DMS153 treated with DMSO at 0.1 percent for 48 hours (cell line): ENCODE measurements around the gene ZBP1.

ENCODE experiments used
- DNase-seq: peaks from one replicate; lab custom pipeline; 2025; ENCODE audit not compliant: unreplicated experiment; lab: John Stamatoyannopoulos, UW

Gene ZBP1

DNA sequence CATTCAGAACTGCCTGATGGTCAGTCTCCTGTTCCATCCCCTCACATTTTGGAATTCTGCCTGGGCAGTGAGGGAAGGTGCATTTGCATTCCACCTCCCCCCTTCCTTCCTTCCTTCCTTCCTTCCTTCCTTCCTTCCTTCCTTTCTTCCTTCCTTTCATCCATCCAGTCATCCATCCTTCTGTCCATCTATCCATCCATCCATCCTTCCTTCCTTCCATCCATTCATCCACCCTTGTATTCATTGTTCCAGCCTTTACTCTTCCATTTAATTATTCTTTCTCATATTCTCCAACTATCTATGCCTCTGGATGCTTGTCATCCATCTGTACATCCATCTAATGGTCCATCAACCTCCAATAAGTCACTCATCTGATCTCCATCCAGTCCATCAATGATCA lies 45.3 kb downstream of the ZBP1 start:
- no peak for DNase-seq

DNA sequence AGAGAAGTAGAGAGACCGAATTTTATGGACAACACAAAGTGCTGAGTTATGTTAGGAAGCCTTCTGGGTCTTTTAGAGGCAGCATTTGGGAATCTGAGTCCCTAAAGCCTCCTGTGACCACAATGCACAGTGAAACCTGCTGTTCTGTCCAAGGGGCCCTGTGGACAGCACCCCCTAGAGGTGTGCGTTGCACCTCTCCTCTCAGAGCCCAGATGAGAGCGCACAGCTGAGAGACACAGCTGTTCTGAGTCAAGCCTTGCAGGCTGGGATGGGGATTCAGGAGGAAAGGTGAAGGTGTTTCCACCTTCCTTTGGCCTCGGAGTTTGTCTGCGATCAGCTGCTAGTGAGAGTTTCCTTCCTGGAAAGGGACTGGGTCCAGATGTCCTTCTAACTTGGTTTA lies 46.3 kb downstream of the ZBP1 start:
- DNase-seq, result no peak

DNA sequence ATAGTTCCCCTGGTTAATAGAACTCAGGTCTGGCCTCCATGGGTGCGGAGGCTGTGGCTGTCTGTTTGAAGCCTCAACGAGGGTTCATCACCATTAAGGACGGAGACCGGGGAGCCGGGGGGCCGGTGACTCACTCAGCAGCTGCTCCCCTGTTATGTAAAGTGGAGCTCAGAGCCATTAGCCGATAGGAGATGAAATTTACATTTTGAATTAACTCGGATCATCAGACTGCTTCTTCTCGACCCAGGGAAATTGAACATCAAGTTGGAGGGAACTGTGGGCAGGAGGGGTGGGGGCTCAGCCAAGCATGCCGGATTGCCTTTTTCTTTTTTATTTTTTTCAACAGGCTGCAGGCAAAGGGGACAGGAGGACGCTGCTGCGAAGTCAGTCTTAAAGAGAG lies 47.0 kb downstream of the ZBP1 start:
- no peak for DNase-seq

DNA sequence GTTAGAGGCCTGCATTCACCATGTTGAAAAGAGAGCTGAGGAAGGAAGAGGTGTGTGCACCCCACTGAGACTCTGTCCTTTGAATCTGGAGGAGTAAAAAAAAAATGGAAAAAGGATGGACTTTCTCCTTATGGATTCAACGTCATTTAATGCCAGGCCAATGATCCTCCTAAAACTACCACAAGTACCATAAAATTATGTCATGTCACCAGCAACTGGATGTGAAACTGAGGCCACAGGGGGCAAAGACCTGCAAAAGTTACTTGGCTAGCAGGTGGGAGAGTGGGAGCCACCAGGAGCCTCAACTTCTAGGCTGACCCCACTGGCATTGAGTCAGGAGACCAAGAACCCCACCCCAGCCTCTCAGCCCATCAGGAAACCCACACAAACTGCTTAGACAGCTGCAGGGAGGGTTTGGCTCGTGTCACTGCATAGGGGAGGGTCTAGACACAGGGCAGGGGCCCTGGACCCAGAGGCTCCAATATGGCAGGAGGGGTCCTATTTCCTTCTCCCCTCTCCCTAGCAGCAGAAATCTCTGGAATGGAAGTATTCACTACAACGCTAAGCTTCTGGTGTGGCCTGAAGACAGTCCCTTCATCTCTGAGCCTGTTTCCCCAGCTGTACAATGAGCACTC lies 48.3 kb downstream of the ZBP1 start:
- no peak for DNase-seq

- DNase-seq, result no peak
Observed at GRCh38 chr20:57570920-57571319, 49.3 kb downstream of the ZBP1 start.

- peak; percentile 44 for DNase-seq
Observed at GRCh38 chr20:57570145-57570850, 49.9 kb downstream of the ZBP1 start.

GRCh38 chr20:57568960-57569359 lies 51.3 kb downstream of the ZBP1 start:
- DNase-seq, result no peak

DNA sequence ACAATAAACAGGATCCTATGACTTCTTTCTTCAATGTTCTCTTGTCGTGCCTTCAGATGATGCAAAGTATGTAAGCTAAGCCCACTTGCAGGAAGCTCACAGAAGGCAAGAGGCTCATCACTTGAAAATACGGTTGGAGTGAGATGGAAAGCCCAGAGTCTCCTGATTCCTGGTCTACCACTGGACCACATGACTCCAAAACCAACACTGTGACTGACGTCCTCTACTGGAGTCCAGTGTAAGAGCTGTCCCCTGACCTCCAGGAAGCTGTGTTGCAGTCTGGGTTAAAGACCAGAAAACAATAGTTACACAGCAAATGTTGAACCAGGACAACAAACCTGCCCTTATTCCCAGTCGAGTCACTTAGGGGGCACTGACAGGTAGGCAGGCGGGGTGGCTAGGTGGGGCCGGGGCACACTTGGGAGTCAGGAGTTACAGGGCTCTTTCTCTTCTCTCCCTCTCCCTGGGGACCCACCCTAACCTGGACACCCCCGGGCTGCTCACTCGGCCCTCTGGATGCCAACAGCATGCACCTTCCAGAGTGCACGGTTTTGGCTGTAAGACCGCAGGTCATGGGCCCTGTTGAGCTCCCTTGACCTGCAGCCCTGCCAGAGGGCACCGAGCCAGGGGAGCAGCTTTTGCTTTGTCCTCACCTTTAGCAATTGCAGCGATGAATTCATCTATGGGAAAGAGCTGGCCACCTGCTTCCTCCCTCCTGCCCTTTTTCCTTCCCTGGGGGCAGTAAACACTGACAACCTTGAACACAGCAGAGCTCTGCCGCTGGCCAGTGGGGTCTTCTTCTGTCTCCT lies 51.9 kb downstream of the ZBP1 start:
- no peak for DNase-seq

DNA sequence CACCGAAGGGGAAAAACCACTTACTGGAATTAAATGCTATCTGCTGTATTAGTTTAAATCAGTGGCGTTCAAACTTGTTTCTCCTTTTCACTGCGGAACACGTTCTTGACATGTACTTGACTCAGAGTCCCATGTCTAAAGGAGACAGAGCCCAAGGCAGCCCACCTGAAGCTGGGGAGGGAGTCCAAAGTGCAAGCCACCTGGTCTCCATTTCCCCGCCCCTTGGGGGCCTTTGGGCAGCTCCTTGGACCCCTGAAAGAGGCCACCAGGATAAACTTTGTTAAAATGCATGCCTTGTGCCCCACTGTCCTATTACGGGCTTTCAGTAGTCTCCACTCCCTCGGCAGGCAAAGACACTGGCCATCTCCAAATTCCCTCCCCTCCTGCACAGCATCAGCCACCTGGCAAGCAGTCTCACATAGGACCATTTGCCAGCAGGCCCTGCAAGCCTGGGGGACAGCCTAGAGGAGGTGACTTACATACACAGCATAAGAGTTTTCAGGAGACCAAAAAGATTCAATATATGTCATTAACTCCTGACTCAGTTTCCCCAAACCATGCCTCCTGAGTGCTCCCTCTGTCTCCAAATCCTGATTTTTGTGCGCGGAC lies 52.7 kb downstream of the ZBP1 start:
- DNase-seq, result no peak

DNA sequence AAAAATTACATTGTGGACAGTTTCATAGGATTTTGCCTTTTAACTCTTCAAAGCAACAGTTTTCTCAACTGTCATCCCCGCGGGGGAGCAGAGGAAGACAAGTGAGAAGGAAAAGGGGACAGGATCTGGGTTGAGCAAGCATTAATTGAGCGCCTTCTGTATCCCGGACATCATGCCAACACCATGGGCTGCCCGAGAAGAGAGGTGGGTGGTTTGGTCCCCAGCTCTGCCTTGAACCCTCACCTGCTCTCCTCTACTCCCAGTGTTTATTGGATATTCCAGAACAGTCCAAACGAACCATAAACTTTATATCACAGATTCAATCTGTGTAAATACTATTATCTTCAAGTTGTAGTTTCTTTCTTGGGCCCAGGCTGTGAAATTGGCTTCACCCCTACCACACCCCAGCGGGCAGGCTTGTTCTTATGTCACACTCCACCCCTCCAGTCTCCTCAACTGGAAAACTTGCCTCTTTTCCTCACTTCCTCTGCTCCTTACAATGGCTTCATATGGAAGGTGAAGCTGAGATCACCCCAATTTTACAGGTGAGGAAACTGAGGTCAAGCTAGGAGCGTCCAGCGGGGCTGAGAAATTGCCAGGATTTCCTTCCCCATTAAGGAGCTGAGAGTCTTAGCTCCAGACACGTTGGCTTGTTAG lies 53.3 kb downstream of the ZBP1 start:
- DNase-seq, result no peak

DNA sequence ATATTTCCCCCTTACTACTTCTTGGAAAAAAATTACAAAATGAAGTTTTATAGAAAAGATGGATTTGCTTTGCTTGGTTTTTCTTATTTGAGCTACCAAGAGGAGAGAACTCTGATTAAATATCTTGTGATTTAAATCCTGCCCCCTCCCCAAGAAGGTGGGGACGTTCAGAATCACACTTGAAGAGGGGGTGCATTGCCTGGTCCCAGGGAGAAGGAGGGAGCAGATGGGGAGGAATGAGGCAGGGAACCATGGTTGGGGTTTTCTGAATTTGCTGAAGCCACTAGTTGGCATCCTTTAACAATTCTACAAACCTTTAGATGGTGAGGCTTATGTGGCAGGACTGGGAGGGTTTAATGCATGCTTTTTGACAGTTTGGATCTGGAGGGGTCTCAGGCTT lies 53.8 kb downstream of the ZBP1 start:
- DNase-seq, result no peak

DNA sequence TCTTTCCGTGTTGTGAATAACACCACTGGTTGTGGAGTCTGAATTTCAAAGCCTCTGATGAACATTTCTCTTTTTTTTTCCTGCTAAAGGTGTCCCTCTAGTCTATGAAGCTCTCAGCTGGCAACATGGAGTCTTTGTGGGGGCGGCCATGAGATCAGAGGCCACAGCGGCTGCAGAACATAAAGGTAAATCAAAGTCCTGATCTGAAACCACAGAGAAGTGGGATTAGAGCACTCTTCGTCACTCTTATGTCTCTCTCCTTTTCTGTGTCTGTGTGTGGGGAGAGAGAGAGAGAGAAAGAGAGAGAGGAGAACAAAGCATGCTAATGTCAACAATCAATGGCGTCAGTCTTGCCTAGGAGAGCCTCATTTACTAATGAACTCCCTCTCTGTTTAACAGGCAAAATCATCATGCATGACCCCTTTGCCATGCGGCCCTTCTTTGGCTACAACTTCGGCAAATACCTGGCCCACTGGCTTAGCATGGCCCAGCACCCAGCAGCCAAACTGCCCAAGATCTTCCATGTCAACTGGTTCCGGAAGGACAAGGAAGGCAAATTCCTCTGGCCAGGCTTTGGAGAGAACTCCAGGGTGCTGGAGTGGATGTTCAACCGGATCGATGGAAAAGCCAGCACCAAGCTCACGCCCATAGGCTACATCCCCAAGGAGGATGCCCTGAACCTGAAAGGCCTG lies 55.1 kb downstream of the ZBP1 start:
- DNase-seq, result no peak

DNA sequence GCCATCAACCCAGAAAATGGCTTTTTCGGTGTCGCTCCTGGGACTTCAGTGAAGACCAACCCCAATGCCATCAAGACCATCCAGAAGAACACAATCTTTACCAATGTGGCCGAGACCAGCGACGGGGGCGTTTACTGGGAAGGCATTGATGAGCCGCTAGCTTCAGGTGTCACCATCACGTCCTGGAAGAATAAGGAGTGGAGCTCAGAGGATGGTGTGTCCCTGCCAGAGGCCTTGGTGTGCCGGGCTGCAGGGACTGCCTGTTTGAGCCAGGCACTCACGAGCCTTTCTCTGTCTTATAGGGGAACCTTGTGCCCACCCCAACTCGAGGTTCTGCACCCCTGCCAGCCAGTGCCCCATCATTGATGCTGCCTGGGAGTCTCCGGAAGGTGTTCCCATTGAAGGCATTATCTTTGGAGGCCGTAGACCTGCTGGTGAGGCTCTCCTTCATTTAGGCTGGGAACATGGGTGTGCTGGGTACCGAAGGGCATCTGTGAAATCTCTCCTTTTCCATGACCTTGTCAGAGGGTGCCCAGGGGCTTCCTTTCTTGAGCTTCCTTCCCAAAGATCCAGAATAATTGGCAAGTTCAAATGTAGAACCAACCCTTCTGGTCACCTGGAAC lies 55.9 kb downstream of the ZBP1 start:
- no peak for DNase-seq

DNA sequence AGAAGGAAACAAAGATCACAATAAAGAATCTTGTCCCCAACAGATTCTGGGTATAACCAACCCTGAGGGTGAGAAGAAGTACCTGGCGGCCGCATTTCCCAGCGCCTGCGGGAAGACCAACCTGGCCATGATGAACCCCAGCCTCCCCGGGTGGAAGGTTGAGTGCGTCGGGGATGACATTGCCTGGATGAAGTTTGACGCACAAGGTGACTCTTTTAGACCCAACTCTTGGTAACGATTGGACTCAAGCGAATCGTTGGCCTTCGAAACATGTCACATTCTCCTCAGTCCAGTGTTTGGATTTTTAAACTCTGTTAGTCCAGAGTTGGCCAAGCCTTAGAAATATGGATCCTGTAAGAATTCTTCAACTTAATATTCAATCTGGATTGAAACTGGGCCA lies 56.7 kb downstream of the ZBP1 start:
- DNase-seq, result no peak

- DNase-seq, result no peak
Observed at GRCh38 chr20:57562541-57563465, 57.4 kb downstream of the ZBP1 start.

DNA sequence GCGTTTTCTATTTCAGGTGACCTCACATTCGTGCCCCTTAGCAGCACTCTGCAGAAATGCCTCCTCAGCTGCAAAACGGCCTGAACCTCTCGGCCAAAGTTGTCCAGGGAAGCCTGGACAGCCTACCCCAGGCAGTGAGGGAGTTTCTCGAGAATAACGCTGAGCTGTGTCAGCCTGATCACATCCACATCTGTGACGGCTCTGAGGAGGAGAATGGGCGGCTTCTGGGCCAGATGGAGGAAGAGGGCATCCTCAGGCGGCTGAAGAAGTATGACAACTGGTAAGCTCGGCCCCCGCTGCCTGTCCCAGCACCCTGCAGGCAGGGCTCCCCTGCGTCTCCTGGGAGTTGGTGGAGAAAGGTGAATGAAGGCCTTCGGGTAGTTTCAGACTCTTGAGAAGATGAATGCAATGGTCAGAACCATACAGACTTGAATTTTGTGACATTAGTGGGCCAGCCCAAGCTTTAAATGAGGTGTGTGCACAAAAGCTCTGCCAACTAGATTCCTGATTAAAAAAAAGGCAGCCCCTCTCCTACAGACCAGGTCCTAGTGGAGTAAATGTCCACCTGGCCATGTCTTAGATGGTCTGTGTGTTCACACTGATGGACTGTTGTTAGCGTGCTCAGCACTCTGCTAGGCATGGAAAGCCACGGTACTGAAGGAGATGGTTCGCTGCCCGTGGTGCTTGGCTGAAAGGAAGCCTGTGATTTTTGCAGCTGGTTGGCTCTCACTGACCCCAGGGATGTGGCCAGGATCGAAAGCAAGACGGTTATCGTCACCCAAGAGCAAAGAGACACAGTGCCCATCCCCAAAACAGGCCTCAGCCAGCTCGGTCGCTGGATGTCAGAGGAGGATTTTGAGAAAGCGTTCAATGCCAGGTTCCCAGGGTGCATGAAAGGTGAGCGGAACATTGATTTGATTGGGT lies 58.6 kb downstream of the ZBP1 start:
- DNase-seq, result no peak

- DNase-seq, result no peak
Observed at GRCh38 chr20:57560554-57561355, 59.5 kb downstream of the ZBP1 start, which contains the start of gene PCK1. Gene PCK1, plus strand, starts transcription at chr20:57561110. Its CDS starts 302 bp downstream, at chr20:57561412.
